HG03432 (cell line): ENCODE results near the gene APRT.

Experiments used
- ATAC-seq: cut with Tn5 transposase; IDR thresholded peaks from one replicate; pipeline ENCODE4 v1.9.1; 2021; ENCODE audit warnings: mild to moderate bottlenecking, moderate library complexity; ENCODE audit not compliant: unreplicated experiment

Gene APRT

DNA sequence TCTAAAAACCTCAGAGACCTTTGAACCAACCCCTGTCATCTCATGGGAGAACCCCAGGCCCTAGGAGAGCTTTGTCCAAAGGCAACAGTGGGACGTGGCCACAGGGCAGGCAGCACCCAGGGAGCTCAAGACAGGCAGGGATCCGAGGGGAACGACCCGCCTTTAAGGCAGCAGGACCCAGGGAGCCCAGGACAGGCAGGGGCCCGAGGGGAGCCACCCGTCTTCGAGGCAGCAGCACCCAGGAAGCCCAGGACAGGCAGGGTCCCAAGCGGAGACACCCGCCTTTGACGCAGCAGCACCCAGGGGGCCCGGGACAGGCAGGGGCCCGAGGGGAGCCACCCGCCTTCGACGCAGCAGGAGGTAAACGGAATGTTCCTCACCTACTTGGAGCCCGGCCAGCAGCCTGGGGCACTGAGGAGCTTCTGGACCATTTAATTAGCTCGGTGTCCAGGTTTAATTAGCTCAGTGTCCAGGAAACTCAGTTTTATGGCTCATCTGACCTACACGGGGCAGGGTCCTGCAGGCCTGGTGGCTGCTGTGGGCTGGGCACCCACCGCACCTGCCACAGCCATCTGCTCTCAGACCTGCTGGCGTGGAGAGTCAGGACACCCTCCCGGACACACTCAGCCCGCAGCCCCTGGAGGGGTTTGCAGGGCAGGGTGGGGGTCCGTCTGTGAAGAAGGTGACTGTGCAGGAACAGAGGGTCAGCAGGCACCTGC lies 51.1 kb downstream of the APRT start:
- no peak for ATAC-seq

DNA sequence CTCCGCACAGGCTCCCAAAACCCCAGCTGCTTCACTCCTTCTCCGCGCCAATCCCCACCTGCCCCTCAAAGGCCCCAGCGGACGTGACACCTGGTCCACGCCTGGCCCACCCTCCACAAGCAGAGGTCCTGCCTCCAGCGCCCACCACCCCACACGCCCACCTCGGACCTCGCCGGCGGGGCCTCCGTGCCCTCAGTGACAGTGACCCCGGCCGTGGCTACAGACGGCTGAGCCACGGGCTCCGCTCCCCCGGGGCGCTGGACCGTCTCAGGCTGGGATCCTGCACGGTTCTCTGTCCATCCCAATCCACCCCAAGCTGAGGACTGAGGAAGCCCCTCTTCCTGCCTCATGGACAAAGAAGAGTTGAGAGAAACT lies 51.8 kb downstream of the APRT start:
- no peak for ATAC-seq
